GM21528 (cell line): Measurements from ENCODE around the gene RGS10.
"Not testable (repeated sequence)": the region's sequence is repeated elsewhere in the genome, so short reads cannot be mapped to it uniquely, and the experiment has no call there.

ENCODE experiments used
- ATAC-seq: cut with Tn5 transposase; IDR thresholded peaks from one replicate; pipeline ENCODE4 v1.9.1; 2021; ENCODE audit warnings: mild to moderate bottlenecking, moderate library complexity; ENCODE audit not compliant: unreplicated experiment, low FRiP score

The RGS10 gene

GRCh38 chr10:119542357-119542987 lies at the start of gene RGS10:
Gene RGS10 (minus strand): TSS chr10:119542719. CDS start chr10:119542638, 81 bp downstream.
- peak; percentile 79 for ATAC-seq

DNA sequence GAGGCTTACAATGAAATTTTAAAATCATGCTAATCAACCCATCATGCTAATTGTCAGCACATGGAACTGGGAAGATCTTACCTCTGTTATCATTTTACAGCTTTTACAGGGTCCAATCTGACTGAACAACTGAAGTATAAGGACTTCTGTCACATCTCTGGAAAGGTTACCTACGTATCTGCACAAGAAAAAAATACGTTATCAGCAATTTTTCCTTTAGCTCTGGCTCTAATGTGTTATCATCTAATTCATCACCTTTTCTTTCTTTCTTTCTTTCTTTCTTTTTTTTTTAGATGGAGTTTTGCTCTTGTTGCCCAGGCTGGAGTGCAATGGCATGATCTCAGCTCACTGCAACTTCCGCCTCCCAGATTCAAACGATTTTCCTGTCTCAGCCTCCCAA lies 45.6 kb upstream of the RGS10 start:
- ATAC-seq = no peak

DNA sequence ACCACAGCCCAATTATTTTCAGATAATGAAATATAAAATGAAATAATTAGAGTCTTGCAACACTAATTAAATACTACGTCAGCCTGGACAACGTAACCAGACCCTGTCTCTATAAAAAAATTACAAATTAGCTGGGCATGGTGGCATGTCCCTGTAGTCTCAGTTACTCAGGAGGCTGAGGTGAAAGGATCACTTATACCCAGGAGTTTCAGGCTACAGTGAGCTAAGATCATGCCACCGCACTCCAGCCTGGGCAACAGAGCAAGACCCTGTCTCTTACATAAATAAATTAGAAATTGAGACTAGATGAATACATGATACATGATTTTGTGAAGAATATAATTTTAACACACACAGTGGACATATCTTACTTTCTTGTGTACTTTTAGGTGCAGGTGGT lies 35.8 kb upstream of the RGS10 start:
- no peak for ATAC-seq

DNA sequence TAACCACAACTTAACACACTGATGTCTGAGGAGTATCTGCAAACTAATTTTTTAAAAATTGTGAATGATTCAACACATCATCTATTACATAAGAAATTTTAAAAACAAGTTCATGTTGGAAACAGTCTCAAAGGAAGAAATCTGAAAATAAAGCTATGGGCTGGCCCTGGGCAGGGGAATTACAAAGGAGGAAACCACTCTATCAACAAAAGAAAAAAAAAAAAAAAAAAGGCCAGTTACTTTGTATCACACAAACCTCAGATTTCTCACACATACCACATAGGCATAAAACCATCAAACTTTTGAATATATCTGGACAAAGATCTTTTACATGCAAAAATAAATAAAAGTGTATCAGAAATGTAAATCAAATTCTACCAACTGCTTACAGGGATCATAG lies 33.5 kb upstream of the RGS10 start:
- ATAC-seq = no peak

GRCh38 chr10:119575506-119575905 lies 33.0 kb upstream of the RGS10 start:
- no peak for ATAC-seq

DNA sequence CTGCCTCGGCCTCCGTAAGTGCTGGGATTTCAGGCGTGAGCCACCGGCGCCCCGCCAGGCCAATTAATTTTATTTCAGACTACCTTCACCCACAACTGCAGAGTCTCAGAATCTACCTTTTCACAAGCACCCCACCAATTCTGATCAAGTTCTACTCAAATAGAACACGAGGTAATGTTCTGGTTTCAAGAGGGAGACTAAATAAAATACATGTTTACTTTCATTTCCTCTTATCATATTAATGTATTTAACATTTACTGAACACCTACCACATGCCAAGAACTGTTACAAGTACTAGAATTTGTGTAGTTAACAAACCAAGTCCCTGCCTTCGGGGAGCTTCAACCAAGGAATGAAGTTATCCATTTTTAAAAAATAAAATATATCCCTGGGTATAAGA lies 25.5 kb upstream of the RGS10 start:
- ATAC-seq = no peak

- ATAC-seq = no peak
Observed at GRCh38 chr10:119562097-119562496, 19.6 kb upstream of the RGS10 start.

- ATAC-seq = not testable (repeated sequence)
Observed at GRCh38 chr10:119559511-119559910, 17.0 kb upstream of the RGS10 start.

DNA sequence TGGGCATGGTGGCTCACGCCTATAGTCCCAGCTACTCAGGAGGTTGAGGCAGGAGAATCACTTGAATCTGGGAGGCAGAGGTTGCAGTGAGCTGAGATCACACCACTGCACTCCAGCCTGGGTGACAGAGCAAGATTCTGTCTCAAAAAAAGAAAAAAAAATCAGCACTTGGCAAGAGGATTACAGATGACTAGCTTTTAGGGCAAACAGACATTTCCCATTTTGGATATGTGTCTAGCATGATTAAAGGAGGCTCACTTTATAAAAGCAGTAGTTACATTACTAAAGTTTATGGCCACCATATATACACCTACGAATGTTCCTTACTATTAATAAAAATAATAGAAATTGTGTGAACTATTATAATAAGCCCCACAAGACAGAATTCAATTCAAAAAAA lies 13.6 kb upstream of the RGS10 start:
- ATAC-seq = not testable (repeated sequence)

DNA sequence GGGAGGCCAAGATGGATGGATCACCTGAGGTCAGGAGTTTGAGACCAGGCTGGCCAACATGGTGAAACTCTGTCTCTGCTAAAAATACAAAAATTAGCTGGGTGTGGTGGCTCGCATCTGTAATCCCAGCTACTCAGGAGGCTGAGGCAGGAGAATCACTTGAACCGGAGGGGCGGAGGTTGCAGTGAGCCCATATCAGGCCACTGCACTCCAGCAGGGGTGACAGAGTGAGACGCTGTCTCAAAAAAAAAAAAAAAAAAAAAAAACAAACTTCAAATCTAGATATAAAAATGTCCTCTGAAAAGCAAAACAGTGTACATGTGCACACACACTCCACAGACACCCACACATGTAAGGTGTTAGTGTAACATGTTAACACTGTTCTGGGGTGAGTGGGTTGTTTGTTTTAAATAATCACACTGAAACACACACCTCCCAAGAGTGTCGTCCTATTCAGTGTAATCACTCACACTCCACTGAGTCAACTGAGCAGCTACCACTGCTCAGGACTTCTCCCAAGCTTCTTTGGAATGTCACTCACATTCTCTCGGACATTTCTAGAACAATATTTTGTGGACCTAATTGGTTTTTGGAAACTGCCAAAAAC lies 12.8 kb upstream of the RGS10 start:
- ATAC-seq = no peak

DNA sequence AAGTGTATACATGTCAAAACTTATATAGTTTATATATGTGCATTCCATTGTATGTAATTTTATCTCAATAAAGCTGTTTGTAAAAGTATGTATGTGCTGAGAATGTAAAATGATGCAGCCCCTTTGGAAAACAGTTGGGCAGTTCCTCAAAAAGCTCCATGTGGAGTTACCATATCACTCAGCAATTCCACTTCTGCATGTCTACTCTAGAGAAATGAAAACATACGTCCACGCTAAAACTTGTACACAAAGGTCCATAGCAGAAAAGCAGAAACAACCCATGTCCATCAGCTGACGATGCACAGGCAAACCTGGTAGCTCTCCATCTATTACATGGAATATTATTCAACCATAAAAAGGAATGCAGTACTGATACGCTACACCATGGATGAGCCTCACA lies 8.3 kb upstream of the RGS10 start:
- ATAC-seq = no peak

GRCh38 chr10:119549247-119549999 lies 6.9 kb upstream of the RGS10 start:
- ATAC-seq = no peak

GRCh38 chr10:119546009-119546408 lies 3.5 kb upstream of the RGS10 start:
- no peak for ATAC-seq

DNA sequence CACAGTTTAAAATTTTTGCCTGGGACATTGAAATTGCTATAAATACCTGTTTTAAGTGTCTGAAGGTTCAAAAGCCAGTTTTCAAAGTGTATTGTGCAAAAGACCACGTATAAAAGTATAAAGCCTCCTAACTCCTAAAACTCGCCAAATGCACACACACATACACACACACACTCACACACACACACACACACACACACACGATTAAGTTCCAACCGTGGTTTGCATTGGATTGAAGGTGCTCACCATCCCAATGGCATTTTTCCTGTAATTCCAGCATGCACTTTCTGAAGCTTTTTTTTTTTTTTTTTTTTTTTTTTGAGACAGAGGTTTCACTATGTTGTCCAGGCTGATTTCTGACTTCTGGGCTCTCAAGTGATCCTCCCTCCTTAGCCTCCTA lies 2.8 kb upstream of the RGS10 start:
- no peak for ATAC-seq

GRCh38 chr10:119543814-119544642 lies 1.5 kb upstream of the RGS10 start:
- no peak for ATAC-seq

DNA sequence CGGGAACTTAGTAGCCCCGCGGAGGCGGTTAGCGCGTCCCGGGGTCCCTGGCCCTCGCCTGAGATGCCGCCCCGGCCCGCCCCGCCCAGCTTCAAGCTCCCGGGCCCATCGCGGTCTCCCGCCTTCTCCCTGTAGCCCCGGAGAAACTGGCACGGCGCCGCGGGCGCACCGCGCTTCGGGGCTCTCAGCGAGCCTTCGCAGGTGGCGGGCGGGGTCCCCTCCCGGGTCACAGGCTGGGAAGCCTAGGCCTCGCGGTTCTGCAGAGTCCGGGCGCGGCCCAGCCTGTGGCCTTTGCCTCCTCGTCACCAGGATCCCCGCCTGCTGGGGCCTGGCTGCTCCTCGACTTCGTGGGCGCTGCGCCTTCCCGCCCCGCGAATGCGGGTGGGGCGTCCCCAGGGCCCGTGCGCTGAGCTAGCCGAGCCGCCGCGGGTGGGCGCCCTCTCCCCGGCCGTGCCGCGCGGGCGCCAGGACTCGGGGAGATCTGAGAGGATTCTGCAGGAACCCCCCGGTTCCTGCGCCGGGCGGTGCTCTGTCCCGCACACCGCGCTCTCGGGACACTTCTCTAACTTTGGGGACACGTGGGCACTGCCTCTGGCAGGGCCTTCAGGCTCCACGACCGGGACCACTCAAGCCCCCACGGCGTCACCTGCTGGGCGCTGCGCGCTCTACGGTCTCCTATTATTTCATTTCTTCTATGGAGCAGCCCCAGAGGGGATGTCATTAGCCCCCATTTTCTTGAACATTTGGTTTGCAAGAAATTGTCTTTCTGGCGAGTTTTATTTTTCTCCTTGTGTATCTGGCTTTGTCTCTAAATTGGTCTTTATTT lies 682 bp upstream of the RGS10 start:
- ATAC-seq = peak; percentile 47

GRCh38 chr10:119541459-119542356 lies 811 bp downstream of the RGS10 start:
- ATAC-seq = peak; percentile 24

DNA sequence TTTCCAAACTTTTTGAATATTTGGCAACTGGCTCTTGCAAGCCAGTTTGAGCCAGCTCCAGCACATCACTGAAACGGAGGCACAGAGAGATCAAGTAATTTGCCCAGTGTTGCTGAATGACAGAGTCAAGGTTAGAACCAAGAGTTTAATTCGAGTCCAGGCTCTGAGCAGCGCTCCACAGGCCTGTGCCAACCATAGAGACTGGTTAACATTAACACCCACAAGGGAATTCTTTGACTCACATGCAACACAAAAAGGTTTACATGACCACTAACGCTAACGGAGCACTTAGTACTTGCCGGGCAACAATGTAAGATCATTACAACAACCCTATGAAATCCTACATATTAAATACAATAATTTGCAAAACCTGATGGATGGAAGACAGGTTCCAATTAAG lies 1.5 kb downstream of the RGS10 start:
- no peak for ATAC-seq

DNA sequence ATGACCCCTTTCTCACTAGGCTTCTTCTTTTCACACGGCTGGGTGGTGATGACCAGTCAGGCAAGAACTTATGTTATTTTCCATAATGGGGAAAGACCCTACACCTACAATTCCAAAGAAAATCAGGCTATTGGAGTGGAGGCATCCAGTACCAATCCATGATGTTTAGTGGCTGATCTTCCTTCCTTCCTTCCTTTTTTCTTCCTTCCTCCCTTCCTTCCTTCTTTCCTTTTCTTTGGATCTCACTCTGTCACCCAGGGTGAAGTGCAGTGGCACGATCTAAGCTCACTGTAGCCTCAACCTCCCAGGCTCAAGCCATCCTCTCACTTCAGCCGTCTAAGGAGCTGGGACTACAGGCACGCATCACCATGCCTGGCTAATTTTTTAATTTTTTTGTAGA lies 2.5 kb downstream of the RGS10 start:
- ATAC-seq = no peak
